IMR-90 (cell line): ENCODE measurements around the gene MTA3. TPM values are rescaled to one million over a fixed set of nuclear protein-coding genes. Genes with fewer than 3 reads are reported as not detected.

Source experiments
- ATAC-seq: fragments of 200-7000 bp; cut with Tn5 transposase; 2 replicates; pipeline ENCODE4 v1.9.1; 2020; ENCODE audit warnings: low read depth, mild to moderate bottlenecking, moderate library complexity
- BruUV-seq: library from RNA; stranded (reverse); fragments of 400-500 nt; replicated peaks from 2 replicates; lab custom pipeline; 2021; lab: Mats Ljungman, UMichigan
- CTCF ChIA-PET: fragments of 300-600 bp; formaldehyde crosslinking; extraction: SDS; loops from one replicate; lab custom pipeline; 2021; ENCODE audit warnings: antibody characterized with exemption; lab: Yijun Ruan, JAX
- POLR2A ChIA-PET: fragments of 300-600 bp; sonication (Branson Sonifier 250); formaldehyde crosslinking; loops from one replicate; lab custom pipeline; 2022; ENCODE audit warnings: antibody characterized with exemption; ENCODE audit not compliant: unreplicated experiment; lab: Charles Lee
- DNase-seq: peaks from one replicate; pipeline ENCODE4 v3.0.0; 2013
- H2AFZ ChIP-seq: replicated peaks from 2 replicates; pipeline ENCODE3; 2013; ENCODE audit warnings: low read length, mild to moderate bottlenecking; ENCODE audit not compliant: poor library complexity
- H2AK5ac ChIP-seq: 2 replicates; pipeline ENCODE4 v1.6.1; 2013; ENCODE audit warnings: low read depth, low read length, inconsistent platforms
- H2AK9ac ChIP-seq: replicated peaks from 2 replicates; pipeline ENCODE3; 2013; ENCODE audit warnings: mild to moderate bottlenecking, low read depth, low read length, moderate library complexity; ENCODE audit not compliant: poor library complexity
- H2BK120ac ChIP-seq: 2 replicates; pipeline ENCODE4 v1.6.1; 2013; ENCODE audit warnings: low read depth, low read length, inconsistent platforms
- H2BK15ac ChIP-seq: 3 replicates; pipeline ENCODE4 v1.6.1; 2013; ENCODE audit warnings: low read depth, low read length, inconsistent platforms
- H2BK20ac ChIP-seq: 2 replicates; pipeline ENCODE4 v1.6.1; 2013; ENCODE audit warnings: low read depth, mild to moderate bottlenecking, inconsistent platforms, low read length, moderate library complexity
- H2BK5ac ChIP-seq: 2 replicates; pipeline ENCODE4 v1.6.1; 2013; ENCODE audit warnings: mild to moderate bottlenecking, low read depth, low read length, inconsistent platforms; ENCODE audit not compliant: poor library complexity, severe bottlenecking
- H3K14ac ChIP-seq: replicated peaks from 2 replicates; pipeline ENCODE4 v1.6.1; 2013; ENCODE audit warnings: low read depth, low read length, inconsistent platforms
- H3K18ac ChIP-seq: 2 replicates; pipeline ENCODE4 v1.6.1; 2013; ENCODE audit warnings: low read depth, low read length, control low read depth
- H3K23ac ChIP-seq: 2 replicates; pipeline ENCODE4 v1.6.1; 2013; ENCODE audit warnings: low read depth, low read length, inconsistent platforms
- H3K27ac ChIP-seq: 2 replicates; pipeline ENCODE4 v1.5.1; 2013; ENCODE audit warnings: mild to moderate bottlenecking, control low read depth, low read length; ENCODE audit not compliant: insufficient read depth
- H3K27me3 ChIP-seq: 2 replicates; pipeline ENCODE4 v1.6.1; 2013; ENCODE audit warnings: low read length; ENCODE audit not compliant: control insufficient read depth, insufficient read depth
- H3K36me3 ChIP-seq: 2 replicates; pipeline ENCODE4 v1.6.1; 2013; ENCODE audit warnings: low read length, mixed read lengths; ENCODE audit not compliant: control insufficient read depth, insufficient read depth
- H3K4ac ChIP-seq: 2 replicates; pipeline ENCODE4 v1.6.1; 2013; ENCODE audit warnings: low read depth, low read length, inconsistent platforms
- H3K4me1 ChIP-seq: 2 replicates; pipeline ENCODE4 v1.6.1; 2013; ENCODE audit warnings: low read length, mixed read lengths; ENCODE audit not compliant: control insufficient read depth, insufficient read depth
- H3K4me2 ChIP-seq: 2 replicates; pipeline ENCODE4 v1.6.1; 2013; ENCODE audit warnings: low read depth, mild to moderate bottlenecking, control low read depth, low read length, moderate library complexity
- H3K4me3 ChIP-seq: 2 replicates; pipeline ENCODE4 v1.5.1; 2013; ENCODE audit warnings: low read depth, mild to moderate bottlenecking, control low read depth, low read length, moderate library complexity; ENCODE audit not compliant: insufficient read depth
- H3K56ac ChIP-seq: 2 replicates; pipeline ENCODE4 v1.6.1; 2013; ENCODE audit warnings: low read length, inconsistent platforms; ENCODE audit not compliant: insufficient read depth; ENCODE audit errors: extremely low read depth
- H3K79me1 ChIP-seq, 2 experiments: 2 replicates each; pipeline ENCODE4 v1.6.1; 2013; ENCODE audit warnings: low read length in 2 of 2, inconsistent platforms in 1 of 2, low read depth in 1 of 2
- H3K9ac ChIP-seq: 2 replicates; pipeline ENCODE4 v1.6.1; 2013; ENCODE audit warnings: low read depth, low read length, control low read depth
- H3K9me1 ChIP-seq: 2 replicates; pipeline ENCODE4 v1.6.1; 2013; ENCODE audit warnings: low read length, inconsistent platforms; ENCODE audit not compliant: insufficient read depth
- H3K9me3 ChIP-seq: 2 replicates; pipeline ENCODE4 v1.6.1; 2013; ENCODE audit warnings: low read length; ENCODE audit not compliant: control insufficient read depth, insufficient read depth
- H4K20me1 ChIP-seq: 2 replicates; pipeline ENCODE4 v1.6.1; 2013; ENCODE audit warnings: low read length, inconsistent platforms; ENCODE audit not compliant: insufficient read depth
- H4K5ac ChIP-seq: 2 replicates; pipeline ENCODE4 v1.6.1; 2013; ENCODE audit warnings: mild to moderate bottlenecking, low read depth, low read length, control low read depth
- H4K8ac ChIP-seq, 2 experiments: 2 replicates each; pipeline ENCODE4 v1.6.1; 2013; ENCODE audit warnings: low read depth in 2 of 2, low read length in 2 of 2, control low read depth in 1 of 2, inconsistent platforms in 1 of 2
- H4K91ac ChIP-seq: 2 replicates; pipeline ENCODE4 v1.6.1; 2013; ENCODE audit warnings: low read depth, low read length, inconsistent platforms; ENCODE audit not compliant: insufficient read depth
- CHD1 ChIP-seq: IDR thresholded peaks from 2 replicates; pipeline ENCODE4 v1.6.1; 2012; ENCODE audit warnings: low read depth, low read length, improper control_type of control experiment
- RAD21 ChIP-seq: IDR thresholded peaks from 2 replicates; pipeline ENCODE4 v1.6.1; 2012; ENCODE audit warnings: low read length, improper control_type of control experiment
- WGBS, 2 experiments: methylation state at CpG; one replicate each; pipeline versions ENCODE4 v1.1.5 to v1.1.7; 2013; ENCODE audit warnings: missing lambda C conversion rate in 2 of 2; ENCODE audit not compliant: insufficient read length in 1 of 2; ENCODE audit errors: extremely low coverage in 2 of 2; 5-methylcytosine and 5-hydroxymethylcytosine counted together
- dilution Hi-C: fragments of 300-500 bp; cut with HindIII; formaldehyde crosslinking; loops from one replicate; pipeline ENCODE4 v1.14.3; 2018; ENCODE audit warnings: low sequenced_read_pairs; ENCODE audit not compliant: unreplicated experiment
- in situ Hi-C: fragments of 300-500 bp; cut with MboI; formaldehyde crosslinking; loops from 3 replicates; pipeline ENCODE4 v1.14.3; 2019; ENCODE audit warnings: low sequenced_read_pairs, inconsistent platforms, mixed read lengths
- intact Hi-C: fragments of 100-400 bp; cut with micrococcal nuclease; formaldehyde crosslinking; loops from 2 replicates; pipeline ENCODE4 v1.10.0; 2022
- polyA plus RNA-seq, 3 experiments: library from polyadenylated mRNA; depleted of rRNA; stranded (reverse); fragments of >200 nt; gene quantifications; 2 replicates each; pipeline ENCODE4 v1.2.3, GENCODE V29; 2012; ENCODE audit warnings: low replicate concordance in 1 of 3
- total RNA-seq: library from RNA; depleted of rRNA; stranded (reverse); fragments of >200 nt; gene quantifications from 2 replicates; pipeline ENCODE4 v1.2.3, GENCODE V29; 2012
- TF ChIP-seq, protein P1 (sequence below): fragments of 150-350 bp; IDR thresholded peaks from 2 replicates; pipeline ENCODE4 v1.6.1; 2017; ENCODE audit warnings: mild to moderate bottlenecking, antibody characterized with exemption, low read length, low read depth

The MTA3 gene
- total and polyA plus RNA-seq, 2 of the 4 experiments (the other 2 are of a cell fraction): 31.9 to 34.3 TPM

DNA sequence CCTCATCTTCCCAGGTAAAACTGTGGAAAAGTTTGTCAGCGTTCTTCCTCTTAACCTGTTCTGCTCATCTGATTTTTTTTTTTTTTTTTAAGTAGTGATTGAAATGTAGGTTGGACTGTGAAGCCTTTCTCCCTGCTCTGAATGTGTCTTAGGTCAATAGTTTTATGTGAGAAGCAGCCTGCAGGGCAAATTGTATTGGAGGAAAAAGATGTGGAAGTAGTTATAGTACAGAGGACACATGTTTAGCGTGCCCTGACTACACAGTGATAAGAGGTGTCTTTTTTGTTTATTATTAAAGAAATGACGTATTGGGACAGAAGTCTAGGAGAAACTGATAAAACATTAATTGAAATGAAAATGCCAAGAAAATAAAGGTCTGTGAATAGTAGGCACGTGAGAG is 1.5 kb downstream of the MTA3 start:
- peak overlapping the region; percentile 42; the same call in 1 of the 2 replicates for H3K56ac ChIP-seq
- H3K9ac ChIP-seq: peak overlapping the region; percentile 69
- H4K8ac ChIP-seq: no peak overlapping the region
- H2AFZ ChIP-seq: no peak overlapping the region
- ATAC-seq: no peak
- no peaks in the 10 kb centered on the region for H3K9me3 ChIP-seq
- no TSS peak for BruUV-seq
- H3K14ac ChIP-seq: no peak overlapping the region
- no peak for DNase-seq
- H4K91ac ChIP-seq: no peak overlapping the region
- no peak overlapping the region for H2BK120ac ChIP-seq
- H3K27ac ChIP-seq: no peak overlapping the region; the same call in 1 of the 2 replicates
- peaks cover 4 to 40% of the 10 kb centered on the region in 2 experiments for H3K79me1 ChIP-seq
- H2AK5ac ChIP-seq: no peak overlapping the region
- peak overlapping the region; percentile 98 for H3K4me2 ChIP-seq
- peak overlapping the region; percentile 91 for H3K4me3 ChIP-seq
- CTCF ChIA-PET: interaction anchor here (0.6 kb wide), 1 partner anchor 86 kb away, joined by 3 read pairs; no protein-coding TSS in a partner anchor
- H4K20me1 ChIP-seq: no peaks in the 10 kb centered on the region
- 0% methylated on average over 1 of the region's 4 CpGs; no CpG with 5 or more reads in 1 of the 2 experiments for WGBS, 2 experiments
- dilution Hi-C loops (no loop called here), intact Hi-C loops (loop anchor here (5.0 kb wide), 1 partner anchor 73 kb away; no protein-coding TSS in a partner anchor), in situ Hi-C loops (no loop called here)
- peak overlapping the region; percentile 42 for H3K18ac ChIP-seq
- no peak overlapping the region for H4K5ac ChIP-seq
- H3K27me3 ChIP-seq: no peaks in the 10 kb centered on the region
- H3K4me1 ChIP-seq: peaks cover 11% of the 10 kb centered on the region
- H3K23ac ChIP-seq: peak overlapping the region; percentile 85; the same call in 1 of the 2 replicates
- TF ChIP-seq RAD21: no peak
- no peak for TF ChIP-seq CHD1
- TF ChIP-seq, protein P1, sequence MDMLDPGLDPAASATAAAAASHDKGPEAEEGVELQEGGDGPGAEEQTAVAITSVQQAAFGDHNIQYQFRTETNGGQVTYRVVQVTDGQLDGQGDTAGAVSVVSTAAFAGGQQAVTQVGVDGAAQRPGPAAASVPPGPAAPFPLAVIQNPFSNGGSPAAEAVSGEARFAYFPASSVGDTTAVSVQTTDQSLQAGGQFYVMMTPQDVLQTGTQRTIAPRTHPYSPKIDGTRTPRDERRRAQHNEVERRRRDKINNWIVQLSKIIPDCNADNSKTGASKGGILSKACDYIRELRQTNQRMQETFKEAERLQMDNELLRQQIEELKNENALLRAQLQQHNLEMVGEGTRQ: no peak
- H3K4ac ChIP-seq: no peak overlapping the region
- no peak overlapping the region for H2AK9ac ChIP-seq
- H3K36me3 ChIP-seq: peaks cover 11% of the 10 kb centered on the region; the same call in 1 of the 2 replicates
- H2BK5ac ChIP-seq: peak overlapping the region; percentile 85
- no peak overlapping the region for H2BK15ac ChIP-seq
- H3K9me1 ChIP-seq: peaks cover 6% of the 10 kb centered on the region; the same call in 1 of the 2 replicates
- H2BK20ac ChIP-seq: no peak overlapping the region
- POLR2A ChIA-PET: no interaction called here
